NCI-H128 (cell line): ENCODE results near the gene LMBR1.
"Not testable (repeated sequence)": the region's sequence is repeated elsewhere in the genome, so short reads cannot be mapped to it uniquely, and the experiment has no call there.

ENCODE experiments used
- DNase-seq: peaks from one replicate; lab custom pipeline; 2025; ENCODE audit not compliant: unreplicated experiment; lab: John Stamatoyannopoulos, UW

LMBR1 gene

DNA sequence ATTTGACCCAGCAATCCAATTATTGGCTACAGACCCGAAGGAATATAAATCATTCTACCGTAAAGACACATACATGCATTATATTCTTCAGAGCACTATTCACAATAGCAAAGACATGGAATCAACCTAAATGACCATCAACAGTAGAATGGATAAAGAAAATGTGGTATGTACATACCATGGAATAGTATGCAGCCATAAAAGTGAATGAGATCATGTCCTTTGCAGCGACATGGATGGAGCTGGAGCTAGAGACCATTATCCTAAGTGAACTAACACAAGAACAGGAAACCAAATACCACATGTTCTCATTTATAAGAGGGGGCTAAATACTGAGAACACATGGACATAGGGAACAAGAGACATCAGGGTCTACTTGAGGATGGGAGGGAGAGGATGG, 44.0 kb downstream of the LMBR1 start:
- no peak for DNase-seq

DNA sequence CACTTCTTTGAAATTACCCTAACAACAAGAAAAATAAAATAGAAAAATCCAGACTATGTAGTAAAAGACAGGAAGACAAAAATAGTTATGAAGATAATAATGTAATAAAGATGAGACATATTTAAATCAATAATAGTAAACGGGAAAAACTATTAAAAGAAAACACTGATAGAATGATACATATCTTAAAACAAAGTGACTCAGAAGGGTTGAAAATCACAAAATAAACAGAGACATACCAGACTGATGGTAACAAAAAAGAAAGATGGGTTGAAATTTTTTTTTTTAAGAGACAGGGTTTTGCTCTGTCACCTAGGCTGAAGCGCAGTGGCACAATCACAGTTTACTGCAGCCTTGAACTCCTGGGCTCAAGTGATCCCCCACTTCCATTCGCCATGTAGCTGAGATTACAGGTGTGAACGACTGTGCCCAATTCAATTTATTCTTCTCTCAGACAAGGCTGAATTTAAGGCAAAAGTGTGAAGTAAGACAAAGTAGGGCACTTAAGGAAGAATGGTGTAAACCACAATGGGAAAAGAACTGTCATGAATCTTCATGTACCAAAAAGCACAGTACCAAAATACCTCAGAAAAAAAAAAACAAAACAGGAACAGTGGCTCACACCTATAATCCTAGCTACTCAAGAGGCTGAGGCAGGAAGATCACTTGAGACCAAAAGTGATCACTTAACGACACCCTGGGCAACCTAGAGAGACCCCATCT, 47.4 kb downstream of the LMBR1 start:
- DNase-seq = no peak

DNA sequence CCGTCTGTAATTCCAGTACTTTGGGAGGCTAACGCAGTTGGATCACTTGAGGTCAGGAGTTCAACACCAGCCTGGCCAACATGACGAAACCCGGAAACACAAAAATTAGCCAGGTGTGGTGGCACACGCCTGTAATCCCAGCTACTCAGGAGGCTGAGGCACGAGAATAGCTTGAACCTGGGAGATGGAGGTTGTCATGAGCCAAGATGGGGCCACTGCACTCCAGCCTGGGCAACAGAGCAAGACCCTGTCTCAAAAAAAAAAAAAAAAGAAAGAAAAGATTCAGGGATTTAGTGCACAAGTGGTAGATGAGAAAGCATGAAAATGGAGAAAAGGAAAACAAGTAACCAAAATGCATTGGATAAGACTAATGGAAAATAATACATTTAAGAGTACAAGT, 49.4 kb downstream of the LMBR1 start:
- not testable (repeated sequence) for DNase-seq

DNA sequence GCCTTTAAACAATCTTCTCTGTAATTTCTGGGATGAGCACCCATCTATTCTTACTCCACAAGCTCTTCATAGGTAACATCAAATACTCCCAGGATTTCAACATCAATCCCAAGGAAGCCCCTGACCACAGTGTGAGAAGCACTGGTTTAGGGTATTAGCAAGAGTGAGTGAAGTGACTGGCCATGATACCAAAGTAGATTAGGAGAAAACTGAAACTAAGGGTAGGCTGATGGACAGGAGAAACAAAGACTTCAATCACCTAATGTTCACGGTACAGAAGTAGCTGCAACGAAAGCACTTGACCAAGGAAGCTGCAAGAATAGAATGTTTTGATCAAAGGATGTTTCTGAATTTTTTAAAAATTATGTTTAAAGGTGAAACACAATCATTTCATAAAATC, 49.8 kb downstream of the LMBR1 start:
- DNase-seq = no peak

DNA sequence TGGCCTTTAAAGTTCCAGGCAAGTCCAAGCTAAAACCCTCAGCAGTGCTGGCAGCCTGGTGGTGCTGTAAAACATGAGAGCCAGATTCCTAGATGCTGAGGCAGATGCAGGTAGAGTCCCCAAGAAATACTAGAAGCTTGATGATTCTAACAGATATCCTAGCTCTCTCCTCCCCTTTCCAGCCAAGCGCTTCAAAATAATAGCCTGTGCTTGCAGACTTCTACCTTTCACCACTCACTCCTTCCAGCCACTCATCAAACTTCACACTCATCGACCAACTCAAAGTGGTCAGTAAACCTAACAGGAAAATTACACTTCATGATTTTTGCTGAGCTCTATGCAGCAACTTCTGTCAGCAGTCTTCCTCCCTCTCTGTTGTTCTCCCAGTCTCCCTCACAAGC, 50.2 kb downstream of the LMBR1 start:
- no peak for DNase-seq

DNA sequence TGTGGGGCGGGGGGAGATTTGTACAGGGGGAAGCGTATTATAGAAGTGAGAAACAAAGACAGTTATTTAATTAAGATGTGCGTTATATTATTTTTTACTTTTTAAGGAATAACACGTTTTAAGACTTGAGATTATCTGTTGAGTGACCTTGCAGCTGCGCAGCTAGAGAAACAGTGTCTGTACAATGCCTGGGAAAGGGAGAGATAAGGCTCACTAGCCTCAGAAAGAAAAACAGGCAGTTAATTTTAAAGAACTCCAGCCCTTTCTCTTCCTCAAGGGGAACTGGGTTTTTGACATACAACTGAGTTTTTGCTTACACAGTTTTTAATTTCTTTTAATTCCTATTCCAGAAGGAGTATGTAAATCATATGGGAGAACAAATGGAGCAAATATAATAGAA, 50.7 kb downstream of the LMBR1 start:
- DNase-seq = no peak

DNA sequence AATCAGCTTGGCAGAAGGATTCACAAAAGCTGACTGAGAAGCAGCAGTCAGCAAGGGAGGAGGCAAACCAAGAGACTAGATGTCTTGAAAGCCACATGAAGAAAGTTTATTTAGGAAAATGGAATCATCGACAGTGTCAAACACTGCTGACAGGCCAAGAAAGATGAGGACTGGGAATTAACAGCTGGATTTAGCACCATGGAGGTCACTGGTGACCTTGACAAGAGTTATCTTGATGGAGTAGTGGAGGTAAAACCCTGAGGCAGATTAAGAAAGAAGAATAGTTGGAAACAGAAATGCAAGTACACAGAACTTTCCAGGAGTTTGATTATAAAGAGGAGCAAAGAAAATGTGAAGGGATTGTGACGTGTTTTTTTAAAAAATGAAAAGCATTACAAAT, 51.5 kb downstream of the LMBR1 start:
- no peak for DNase-seq

DNA sequence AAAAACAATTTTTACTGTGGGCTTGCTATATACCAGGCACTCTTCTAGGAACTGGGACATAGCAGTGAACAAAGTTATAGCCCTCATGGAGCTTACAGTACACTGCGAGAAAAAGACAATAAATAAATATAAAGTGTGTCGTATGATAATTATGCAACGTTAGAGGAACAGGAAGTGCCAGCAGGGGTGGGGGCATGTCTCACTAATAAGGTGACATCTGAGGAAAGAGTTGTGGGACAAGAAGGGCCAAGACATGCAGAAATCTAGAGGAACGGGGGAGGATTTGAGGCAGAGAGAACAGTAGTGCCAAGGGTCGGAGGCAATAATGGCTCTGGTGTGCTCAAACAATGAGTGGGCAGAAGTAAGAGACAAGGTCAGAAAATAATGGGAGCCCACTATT, 52.8 kb downstream of the LMBR1 start:
- DNase-seq = no peak

DNA sequence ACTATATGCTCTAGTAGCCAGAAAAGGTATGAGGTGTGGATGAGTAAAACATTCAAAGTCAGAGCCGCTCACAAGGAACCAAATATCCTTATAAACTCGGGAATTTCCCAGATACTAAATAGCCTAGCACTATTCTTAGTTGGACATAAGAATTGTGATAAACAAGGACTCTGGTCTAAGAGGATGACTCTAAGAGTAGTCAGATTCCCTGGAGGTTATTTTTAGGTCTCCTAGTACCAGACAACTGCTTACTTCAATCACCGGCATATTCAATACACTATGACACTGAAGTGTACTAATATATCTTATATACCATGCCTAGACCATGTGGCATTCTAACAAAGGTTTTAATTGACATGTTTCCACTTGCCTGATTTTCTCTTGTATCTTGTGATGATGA, 56.5 kb downstream of the LMBR1 start:
- DNase-seq = no peak

DNA sequence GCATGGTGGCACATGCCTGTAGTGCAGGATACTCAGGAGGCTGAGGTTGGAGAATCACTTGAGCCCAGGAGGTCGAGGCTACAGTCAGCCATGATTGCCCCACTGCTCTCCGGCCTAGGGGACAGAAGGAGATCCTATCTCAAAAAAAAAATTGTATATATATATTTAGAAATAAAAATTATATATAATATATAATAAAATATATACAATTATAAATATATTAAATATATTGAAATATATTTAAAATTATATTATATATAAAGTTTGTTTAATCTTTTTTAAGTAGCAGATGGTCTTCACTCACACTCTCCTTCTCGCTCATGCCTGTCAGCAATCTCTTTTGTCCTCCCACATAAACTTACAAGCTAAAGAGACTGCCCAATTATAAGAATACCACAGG, 58.5 kb downstream of the LMBR1 start:
- DNase-seq = no peak

DNA sequence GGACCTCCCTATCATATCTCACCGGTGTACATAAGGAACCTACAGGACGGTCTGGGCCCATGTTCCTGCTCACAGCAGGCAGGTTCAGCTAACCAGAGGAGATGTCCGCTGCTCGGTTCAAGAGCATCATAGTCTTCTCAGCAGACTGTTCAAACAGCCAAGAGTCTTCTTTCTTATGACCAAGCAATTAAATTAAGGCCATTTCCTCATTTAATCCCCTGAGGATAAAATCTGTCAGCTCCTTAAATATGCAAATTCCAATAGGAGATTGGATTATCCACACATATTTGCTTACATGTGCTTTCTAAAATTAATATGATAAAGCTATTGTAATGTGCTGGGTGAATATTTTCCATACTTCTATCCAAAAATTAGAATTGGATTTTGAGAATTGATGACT, 59.7 kb downstream of the LMBR1 start:
- no peak for DNase-seq

DNA sequence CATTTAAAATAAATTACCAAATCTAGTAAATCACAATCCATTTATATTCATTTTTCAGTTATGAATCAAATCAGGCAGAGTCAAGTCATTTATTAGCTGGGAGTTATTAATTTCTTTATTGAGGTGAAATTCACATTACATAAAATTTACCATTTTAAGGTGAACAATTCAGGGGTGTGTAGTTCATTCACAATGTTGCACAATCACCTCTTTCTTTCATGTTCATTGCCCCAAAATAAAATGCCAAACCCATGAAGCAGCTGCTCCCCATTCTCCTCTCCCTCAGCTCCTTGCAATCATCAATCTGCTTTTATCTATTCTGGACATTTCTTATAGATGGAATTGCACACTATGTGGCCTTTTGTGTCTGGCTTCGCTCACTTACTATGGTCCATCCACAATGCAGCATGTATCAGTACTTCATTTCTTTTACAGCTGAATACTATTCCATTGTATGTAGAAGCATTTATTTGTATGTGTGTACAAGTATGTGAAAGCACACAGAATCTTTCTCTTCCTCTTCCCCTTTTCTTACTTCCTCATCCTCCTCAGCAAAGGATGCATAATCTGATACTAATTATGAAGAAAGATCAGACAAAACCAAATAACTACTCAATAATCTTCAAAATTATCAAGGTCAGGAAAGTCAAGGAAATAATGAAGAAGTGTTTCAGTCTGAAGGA, 60.6 kb downstream of the LMBR1 start:
- DNase-seq = no peak

DNA sequence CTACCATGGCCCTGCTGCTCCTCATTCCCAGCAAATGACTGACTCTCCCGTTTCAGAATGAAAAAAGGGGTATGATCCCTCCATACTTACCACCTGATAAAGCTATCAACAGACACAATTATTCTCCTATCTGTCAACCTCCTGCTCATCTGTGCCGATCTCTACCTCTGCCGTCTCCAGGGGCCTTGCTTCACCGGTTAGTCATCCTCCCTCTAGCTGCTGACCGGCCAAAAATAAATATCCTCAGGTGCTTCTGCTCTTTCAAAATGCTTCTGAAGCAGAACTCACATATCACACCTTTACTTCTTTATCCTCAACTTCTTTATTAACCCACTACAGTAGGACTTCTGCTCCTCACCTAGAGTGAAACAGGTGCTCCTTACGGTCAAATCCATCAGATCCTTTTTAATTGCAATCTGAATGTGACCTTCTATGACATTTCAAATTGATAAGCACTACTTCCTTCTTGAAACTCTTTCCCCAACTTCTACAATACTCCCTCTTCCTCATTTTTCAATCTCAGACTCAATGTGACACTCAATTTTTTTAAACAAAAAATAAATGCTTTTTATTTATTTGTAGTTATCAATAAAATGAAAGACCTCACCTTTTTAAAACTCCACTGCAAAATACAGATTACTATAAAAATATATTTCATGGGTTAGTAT, 63.2 kb downstream of the LMBR1 start:
- no peak for DNase-seq

DNA sequence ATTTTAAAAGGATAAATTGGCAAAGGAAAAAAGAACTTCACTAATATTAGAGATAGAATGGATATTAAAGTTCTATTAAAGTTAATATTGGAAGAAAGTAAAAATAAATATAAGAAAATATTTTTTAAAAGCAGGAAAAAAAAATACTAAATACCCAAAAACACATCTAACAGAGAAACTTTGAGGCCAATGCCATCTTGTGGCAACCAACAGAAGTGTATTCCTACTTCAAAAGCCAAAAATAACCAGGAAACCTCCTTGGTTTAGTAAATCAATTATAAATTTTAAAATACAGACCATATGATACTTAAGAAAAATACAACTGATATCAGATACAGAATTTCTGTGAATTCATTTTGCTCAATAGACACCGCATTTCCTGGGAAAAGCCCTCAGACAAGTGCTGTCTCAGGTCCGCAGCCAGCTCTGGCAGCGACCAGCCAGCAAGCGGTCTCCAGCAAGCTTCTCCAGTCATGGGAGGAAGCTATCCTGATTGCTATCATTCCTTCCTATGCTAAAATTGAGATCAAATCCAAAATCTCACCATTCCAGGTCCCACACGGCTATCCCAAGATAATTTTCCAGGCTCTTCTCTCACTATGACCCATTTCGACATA, 65.3 kb downstream of the LMBR1 start:
- no peak for DNase-seq

DNA sequence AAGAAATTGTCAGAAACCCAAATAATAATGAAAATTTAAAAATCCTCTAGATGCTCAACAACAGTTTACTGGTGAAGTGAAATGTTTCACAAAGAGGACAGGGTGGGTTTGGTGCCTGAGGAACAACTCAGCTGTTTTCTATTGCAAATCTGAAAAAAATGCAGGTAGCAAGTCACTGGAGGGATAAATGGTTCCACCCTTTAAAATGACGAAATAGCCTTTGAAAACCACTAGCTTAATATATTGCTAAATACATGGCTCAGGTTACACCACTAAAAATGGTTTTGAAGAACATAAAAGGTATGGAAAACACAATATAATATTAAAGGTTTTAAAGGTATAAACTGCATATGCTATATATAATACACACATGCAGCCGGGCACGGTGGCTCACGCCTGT, 69.5 kb downstream of the LMBR1 start:
- DNase-seq = no peak

DNA sequence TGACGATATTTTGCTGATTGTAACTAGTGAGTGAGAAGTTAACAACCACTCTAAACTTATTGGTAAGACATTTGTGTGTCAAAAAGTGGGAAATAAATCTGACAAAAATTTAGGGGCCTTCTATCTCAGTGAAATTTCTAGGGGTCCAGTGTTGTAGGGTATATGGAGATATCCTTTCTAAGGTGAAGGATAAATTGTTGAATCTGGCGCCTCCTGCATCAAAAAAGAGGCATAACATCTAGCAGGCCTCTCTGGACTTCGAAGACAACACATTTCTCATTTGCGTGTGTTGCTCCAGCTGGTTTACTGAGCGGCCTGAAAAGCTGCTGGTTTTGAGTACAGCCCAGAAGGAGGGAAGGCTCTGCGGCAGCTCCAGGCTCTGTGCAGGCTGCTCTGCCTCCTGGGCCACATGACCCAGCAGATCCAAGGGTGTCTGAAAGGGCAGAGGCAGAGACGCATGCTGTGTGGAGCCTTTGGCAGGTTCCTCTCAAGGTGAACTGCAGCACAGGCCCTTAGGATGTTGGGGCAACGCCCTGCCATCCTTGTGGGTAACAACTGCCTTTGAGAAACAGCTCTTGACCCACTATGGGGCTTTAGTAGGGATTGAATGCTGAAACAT, 72.4 kb downstream of the LMBR1 start:
- no peak for DNase-seq

DNA sequence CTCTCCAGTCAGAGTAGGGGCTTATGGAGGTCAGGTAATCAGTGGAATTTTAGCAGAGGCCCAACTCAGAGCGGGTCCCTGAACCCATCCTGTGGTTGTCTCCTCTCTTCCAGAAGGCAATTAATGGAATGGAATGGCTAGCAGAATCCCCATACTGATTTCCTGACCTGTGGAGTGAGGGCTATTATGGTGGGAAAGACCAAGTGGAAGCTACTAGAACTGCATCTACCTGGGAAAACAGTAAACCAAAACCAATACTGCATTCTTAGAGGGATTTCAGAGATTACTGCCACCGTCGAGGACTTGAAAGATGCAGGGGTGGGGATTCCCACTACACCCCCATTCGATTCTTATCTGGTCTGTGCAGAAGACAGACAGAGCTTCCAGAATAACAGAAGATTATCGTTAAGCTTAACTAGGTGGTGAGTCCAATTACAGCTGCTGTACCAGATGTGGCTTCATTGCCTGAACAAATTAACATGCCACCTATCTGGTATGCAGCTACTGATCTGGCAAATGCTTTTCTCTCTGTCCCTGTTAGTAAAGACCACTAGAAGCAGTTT, 73.2 kb downstream of the LMBR1 start:
- no peak for DNase-seq

DNA sequence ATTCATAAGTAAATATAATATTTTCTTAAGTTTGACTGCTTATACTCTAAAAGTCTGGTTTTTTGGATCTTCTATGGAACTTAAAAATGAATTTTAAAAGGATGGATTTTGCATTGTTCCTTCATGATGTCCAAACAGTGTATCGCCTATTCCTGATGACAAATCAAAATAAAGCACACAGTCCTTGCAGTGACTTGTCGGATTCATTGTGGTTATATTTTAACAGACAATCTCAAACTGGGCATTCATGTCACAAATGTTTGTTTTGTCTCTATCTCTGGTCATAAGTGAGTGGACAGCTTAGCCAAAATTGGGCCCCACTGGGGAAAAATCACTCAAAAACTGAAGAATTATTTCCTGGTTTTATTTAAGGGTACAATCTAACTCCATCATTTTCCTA, 74.8 kb downstream of the LMBR1 start:
- DNase-seq = no peak

DNA sequence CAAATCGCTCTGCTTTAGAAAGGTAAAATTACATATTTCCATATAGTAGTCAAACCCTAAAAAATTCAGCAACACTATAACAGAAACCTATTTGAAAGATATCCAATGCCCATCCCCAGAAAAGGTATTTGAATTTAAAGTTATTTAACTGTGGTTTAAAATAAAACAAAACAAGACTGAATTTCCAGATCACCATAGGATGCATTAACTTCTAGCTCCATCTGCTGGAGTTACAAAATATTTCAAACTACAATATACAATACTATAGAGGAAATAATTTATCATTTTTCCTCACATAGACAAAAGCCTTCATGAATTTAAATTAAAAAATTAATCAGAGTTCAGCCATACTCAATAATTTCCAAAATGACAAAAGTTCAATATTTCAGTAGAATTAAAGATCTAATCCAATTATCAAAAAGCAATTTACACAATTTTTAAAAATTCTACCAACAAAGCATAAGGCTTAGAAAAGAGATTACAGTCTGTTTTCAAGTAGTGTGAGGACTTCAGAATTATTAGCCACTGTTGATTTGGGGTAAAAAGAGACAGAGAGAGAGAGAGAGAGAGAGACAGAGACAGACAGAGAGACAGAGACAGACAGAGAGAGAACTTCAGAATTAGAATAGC, 75.9 kb downstream of the LMBR1 start:
- no peak for DNase-seq

DNA sequence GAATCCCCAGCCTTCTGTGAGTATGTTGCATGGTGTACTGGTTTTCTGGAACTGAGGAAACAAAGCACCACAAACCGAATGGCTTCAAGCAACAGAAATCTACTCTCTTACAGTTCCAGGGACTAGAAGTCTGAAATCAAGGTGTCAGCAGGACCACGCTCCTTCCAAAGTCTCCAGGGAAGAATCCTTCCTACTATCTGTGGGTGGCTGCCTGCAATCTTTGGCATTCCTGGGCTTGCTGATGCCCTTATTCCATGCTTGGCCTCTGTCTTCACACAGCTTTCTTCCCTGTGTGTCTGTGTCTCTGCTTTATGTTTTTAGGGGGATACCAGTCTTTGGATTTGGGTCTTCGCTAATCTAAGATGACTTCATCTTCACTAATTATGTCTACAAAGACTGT, 81.3 kb downstream of the LMBR1 start:
- DNase-seq = no peak

DNA sequence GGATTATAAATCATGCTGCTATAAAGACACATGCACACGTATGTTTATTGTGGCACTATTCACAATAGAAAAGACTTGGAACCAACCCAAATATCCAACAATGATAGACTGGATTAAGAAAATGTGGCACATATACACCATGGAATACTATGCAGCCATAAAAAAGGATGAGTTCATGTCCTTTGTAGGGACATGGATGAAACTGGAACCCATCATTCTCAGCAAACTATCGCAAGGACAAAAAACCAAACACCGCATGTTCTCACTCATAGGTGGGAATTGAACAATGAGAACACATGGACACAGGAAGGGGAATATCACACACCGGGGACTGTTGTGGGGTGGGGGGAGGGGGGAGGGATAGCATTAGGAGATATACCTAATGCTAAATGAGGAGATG, 89.3 kb downstream of the LMBR1 start:
- DNase-seq = not testable (repeated sequence)
